Measurements from ENCODE around the gene SLC35B2.

Gene SLC35B2

DNA sequence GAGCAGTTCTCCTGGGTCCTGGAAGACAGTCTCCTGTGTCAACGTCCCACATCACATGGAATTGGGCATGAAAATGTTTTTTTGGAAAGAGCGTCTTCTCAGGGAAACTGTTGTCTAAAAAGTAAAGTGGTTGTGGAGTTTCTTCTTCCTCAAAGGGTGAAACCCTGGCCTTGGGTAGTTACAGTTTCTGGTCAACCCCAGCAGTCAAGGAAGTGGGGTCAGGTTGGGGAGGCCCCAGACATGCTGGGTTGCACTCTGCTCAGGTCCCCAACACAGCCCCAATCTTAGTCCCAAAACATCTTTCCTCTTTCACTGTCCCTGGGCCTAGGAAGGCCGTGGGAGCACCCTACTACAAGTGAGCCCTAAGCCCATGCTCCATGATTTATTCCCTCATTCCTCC is 9.0 kb upstream of the SLC35B2 start:
- DNase-seq = no peak

DNA sequence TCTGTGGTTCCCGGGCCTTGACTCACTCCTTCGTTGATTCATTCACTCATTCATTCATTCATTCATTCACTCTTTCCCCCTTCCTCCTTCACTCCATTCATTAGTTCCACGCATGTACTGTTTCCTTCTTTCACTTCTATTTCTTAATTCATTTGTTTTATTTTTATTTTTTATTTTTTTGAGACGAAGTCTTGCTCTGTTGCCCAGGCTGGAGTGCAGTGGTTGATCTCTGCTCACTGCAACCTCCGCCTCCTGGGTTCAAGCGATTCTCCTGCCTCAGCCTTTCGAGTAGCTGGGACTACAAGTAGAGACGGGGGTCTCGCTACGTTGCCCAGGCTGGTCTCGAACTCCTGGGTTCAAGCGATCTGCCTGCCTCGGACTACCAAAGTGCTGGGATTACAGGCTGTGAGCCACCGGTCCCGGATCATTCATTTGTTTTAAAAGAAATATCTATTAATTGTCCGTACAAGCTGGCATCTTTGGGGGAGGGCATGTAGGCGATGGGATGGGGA is 8.4 kb upstream of the SLC35B2 start:
- no peak for DNase-seq

DNA sequence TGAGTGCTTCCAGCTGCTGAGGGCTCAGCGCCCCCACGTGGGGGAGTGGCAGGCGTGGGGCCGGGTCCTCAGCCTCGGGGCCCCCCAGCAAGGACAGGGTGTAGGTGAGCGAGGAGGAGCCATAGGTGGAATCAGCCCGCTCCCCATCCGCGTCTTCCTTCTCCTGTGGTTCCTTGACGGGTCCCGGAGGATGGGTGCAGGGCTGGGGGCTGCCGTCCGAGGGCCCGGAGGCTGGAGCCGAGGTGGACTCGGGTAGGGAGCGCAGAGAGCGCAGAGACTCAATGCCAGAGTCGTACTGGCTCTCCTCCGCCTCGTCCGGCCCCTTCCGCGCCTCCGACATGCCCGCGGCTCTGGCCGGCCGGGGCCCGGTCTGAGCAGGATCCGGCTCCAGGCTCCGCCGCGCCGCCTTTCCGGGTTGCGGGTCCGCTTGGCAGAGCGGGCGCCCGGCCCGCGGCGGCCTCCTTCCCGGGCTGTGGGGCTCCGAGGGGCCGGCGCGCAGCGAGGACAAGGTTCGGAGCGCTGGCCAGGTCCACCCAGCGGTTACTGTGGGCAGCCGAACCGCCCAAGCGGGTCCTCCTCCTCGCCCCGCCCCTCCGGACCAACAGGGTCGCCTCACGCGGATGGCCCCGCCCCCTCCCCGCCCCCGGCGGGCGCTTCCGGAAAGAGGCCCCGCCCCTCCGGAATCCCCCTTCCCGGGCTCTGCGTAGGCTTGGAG is 7.8 kb upstream of the SLC35B2 start, which contains the start of gene NFKBIE:
NFKBIE (minus strand) TSS at position 545 of the 715 bp plus-strand sequence; CDS start at position 340, 205 bp downstream.
- peak; percentile 46 to 88 for DNase-seq

DNA sequence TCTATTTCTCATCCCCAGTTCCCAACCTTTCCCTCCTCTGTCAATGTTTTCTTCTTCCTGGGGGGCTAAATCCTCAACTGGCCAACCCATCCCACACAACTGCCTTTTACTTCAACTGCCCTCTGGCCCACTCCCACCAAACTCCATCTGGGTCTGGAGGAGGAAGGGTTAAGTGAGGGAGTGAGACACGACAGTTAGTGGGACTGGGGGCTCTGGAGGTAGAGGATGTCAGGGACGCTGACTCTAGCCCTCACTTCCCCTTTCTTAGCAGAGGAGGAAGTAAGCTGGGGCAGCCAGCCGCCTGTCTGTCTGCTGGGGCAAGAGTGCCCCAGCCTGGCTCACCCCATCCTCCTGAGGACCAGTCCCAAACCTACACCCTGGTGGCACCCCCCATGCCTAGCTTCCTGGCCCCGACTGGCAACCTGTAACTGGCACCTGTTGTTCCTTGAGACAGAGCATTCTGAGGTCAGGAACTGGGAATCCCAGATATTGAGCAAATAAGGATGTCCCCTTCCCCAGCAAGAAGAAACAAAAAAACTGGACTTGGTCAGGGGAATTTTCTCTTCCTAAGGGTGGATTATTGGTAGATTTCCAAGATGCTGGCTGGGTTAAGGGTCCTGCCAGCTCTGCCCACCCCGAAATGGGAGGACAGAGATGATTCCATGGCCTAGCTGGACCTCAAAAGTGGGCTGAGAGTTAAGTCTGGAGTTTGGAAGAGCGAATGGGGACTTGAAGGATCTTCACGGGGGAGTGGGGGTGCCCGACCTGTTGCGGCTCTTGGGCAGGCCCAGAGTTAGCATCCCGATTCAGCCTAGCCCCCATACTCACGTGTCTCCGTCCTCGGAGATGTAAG is 7.1 kb upstream of the SLC35B2 start:
- no peak for DNase-seq

DNA sequence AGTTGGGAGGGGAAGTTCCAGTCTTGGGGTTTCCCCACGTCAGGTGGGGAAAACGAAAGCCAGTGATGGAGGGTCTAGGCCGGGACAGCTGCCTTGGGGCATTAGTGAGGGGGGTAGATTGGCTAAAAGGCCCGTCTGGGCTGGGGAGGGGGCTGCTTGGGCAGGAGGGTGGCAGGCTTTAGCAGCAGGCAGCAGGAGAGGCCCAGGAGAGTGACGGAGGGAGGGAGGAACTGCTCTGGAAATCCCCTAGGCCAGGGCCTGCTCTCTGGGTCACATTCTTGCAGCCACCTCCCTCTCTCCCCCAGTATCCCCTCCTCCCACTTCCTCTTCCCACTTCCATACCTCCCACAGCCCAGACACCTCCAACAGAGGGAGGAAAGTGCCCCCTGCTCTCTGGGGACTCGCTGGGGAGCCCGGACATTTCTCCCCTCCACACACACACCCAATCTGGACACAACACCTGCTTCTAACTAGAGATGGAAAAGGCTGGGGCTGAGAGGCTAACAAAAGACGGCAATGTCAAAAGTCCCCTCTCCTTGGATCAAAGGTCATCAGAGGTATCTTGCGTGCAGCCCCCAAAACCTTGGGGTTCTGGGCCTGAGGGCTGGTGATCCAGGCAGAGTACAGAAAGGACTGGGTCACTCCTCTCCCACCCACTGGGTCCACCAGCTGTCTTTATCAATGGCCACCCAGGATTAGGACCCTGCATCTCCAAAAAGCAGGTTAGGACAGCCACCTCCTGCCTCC is 6.2 kb upstream of the SLC35B2 start:
- no peak for DNase-seq

DNA sequence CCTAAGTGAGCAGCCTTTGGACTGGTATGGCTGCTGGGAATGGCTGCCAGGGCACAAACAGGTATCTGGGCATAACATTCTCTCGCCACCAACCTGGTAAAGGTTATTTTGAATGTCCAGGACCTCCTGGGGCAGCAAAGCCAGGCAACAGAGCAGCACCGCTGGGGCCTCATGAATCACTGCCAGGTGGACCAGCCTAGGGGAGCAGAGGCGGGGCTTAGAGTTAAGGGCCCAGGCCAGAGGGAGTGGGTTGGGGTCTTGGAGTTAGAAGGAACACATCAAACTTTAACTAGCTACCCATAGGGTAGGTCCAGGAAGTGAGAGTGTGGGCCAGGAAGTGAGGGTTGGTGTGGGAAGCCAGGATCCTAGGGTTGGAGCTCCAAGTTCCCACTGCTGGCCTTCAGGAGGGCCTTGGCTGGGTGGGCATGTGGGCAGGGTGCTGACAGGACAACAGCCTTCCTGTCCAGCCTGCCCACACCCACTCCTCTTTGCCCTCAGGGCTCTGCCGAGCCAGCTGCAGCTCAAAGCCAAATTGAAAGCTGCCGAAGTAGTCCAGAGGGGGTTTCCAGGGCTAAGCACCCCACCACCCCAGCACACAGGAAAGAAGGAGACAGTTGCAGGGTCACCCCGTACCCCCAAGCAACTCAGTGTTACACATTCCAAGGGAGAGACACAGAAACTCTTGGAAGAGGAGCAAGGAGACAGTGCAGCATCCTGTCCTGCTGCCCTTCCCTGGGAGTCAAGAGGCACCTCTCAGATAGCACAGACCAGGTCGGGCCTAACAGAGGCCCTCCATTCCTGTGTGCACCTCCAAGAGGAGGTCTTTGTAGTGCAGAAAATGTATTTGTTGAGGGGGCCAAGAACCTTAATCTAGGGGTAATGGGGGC is 5.4 kb upstream of the SLC35B2 start:
- no peak for DNase-seq

DNA sequence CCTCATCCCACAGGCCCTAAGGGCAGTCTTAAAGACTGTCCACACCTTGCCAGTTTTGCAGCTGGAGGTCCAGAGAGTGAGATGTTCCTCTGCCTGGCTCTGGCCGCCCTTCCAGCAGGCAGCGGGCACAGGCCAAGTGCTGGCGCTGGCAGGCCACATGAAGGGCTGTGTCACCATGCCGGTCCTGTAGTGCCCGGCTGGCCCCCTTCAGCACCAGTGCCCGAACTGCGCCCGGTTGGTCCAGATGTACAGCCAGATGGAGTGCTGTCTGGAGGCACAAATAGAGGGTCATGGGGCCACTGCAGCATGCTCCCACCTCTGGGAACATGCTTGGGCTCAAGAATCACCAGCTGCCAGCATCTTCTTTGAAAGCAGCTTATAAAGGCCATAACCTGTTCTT is 4.3 kb upstream of the SLC35B2 start:
- DNase-seq = no peak

DNA sequence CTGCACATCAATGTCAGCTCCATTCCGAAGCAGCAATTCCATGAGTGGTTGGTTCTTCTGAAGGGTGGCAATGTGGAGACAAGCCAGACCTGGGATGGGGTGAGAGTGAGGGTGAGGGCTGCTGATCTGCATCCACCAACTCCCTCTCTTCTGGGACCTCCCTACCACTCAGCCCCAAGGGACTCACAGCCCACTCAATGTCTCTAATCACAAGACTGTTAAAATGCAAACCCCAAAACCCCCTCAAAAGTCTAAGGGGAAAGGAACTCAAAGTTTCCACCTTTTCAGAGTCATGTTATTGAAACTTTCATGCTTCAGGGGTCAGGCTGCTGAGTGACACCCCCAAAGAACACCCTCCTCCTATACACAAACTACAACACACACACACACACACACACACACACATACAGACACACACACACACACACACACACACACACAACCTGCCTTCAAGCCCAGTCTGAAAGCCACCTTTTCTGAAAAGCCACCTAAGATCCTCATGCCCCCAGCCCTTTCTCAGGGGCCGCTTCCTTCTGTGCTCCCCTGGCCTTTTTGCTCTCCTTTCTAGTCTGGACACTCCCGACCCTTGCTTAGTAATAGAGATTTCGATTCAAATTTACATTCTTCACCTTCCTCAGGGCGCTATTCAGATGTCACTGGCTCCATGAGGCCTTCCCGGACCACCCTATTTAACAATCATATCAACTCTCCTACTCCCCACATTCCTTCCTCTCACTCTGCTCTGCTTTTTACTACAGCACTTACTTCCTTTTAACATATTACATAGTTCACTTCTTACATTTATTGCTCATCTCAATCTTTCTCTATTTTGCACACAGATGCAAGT is 3.3 kb upstream of the SLC35B2 start:
- no peak for DNase-seq

DNA sequence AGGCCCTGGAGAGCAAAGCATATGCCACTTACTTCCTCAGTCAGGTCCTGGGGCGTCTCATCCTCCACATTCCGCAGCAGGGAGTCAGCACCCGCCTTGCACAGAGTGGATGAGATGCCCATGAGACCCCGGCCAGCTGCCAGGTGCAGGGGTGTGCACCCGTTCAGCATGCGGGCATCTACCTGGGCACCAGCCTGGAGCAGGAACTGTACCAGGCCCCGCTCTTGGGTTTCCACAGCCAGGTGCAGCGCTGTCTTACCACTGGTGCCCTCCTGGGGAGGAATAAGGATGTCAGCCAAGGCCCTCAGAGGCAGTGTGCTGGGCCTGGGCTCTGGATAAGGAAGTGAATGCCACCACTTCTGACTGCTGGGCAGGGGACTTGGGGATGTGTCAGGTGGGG is 2.7 kb upstream of the SLC35B2 start:
- DNase-seq = no peak

DNA sequence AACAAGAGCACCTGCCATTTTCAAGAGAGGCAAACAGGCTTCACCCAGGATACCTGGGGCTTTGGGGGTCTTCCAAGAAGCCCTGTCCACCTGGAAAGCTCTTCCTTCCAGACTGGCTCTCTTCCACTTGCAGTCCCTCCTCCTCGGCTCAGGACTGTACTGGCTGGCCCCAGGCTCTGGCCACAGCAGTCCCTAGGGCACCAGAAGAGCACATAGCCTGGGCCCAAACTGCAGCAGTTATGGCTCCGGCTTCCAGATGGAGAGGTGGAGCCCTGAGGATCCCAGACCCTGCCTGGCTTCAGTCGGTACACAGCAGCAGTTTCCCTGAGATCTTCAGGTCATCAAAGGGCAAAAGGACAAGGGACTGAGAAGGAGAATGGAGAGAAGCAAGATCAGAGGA is 1.6 kb upstream of the SLC35B2 start:
- no peak for DNase-seq

DNA sequence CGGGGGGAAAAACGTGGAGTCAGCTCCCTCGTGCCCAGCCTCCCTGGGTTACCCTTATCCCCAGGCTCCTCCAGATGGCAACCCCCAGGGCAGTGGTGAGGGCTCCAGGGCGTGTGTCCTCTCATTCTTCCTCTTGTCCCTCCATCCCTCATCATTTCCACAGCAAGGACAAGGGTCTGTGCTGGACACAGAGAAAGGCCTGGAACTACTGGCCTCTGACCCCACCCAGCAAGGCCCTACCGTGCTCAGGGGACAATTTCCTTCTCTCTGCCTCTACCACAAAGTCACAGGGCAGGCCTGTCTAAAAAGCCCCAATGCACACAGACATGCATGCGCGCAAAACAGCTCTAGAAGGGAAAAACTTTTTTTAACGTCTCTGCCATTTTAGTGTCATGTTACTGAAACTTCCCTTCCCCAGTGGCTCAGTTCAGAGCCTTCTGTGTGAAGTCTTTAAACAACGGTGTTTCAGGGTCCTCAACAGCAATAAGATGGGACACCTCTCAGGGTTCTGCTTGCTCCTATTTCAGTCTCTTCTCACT is 1.1 kb upstream of the SLC35B2 start:
- no peak for DNase-seq

DNA sequence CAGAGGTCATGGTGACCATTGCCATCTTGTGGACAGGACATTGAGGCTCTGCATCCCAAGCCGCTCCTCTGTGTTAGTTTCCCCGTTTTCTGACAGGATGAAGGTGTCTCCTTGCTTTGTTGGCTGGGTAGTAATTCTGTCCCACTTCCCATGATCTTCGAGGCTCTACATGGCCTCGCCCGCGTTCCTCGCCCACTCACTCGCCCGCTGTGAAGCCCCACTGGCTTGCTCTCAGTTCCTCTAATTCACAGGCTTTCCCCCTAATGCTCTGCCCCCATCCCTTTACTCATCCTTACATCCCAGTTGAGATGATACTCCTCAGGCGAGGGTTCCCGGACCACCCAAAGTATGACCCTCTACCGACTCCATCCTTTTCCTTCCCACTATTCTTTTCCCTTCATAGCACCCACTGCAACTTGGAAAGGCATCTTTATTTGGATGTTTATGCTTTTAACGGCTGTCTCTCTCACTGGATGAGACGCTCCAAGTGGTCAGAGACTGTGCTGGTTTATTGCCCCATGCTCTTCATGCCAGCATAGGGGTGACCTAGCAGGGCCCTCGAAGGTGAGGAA is 511 bp upstream of the SLC35B2 start:
- no peak for DNase-seq

DNA sequence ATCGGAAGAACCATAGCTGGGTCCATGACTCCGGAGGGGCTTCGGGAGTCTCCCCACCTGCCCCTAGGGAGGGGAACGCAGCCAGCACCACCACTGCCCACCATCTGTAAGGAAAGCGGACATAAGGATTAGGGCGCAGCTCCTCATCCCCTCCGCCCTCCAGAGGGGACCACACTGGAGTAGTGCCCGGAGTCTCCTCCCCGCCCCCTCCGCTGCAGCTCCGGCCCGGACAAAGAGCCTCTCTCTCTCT is 628 bp downstream of the SLC35B2 start:
- no peak for DNase-seq

DNA sequence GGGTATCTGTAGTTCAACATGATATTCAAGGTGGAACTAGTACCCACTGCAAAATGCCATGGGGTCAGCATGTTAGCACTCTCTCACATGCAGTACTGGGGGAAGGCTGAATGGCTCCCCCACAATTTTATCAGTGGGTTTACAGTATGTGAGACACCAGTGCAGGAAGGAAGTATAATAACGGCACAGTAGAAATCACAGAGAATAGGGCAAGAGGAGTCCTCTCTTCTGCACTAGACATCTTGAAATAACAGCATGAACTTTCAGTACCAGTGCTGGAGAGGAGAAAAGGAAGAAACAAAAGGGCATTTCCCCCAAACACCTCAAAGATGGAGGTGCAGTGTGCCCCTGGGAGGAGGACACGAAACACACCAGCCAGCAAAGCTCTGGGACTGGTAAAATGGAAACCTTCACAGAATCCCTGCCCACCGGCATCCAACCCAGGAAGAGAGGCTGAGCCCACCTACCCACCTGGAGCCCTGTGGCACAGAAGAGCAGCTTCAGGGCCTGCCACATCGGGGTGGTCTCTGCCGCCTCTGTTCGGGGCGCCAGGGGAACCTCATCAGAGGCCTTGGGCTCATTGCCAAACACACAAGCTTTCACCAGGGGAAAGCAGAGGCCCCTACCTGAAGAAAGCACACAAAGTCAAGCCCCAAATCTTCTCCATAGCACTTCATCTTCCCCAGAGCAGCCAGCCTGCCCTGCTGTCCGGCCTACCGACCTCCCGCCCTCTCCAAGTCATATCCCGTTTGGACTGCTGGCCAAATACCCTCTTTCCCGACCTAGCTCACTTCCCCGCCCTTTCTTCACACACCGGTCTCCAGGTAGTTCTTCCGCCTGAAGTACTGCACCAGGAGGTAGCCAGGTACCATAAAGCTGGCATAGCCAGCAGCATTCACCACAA is 1.2 kb downstream of the SLC35B2 start:
- DNase-seq = peak in 1 of 2 experiments; percentile 22

DNA sequence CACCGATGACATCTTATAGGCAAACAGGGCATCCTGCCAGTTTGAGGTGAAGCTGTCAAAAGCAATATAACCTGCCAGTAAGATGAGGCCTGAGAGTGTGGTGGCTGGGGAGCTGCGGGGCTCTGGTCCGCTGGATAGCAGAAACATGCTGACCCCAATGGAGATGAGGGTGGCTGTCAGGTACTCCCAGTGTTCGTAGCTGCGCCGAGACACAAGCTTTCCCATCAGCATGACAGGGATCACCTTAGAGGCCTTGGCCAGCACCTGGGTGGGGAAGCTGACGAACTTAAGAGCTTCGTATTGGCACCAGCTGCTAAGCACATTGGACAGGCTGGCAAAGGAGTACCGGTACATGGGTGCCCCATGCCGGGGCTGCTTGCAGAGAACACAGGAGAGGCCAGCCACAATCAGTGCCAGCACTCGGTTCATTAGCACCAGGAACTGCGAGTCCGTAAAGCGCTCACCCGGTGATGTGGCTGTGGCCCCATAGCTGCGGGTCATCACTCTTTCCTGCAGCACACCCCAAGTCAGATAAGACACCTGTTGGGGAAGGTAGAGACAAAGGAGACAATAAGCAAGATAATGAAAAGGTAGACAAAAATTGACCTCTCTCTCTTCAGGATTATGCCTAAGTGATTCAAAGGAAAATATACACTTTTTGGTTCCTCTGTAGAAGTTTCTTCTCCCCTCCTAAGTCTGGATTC is 2.1 kb downstream of the SLC35B2 start:
- no peak for DNase-seq

DNA sequence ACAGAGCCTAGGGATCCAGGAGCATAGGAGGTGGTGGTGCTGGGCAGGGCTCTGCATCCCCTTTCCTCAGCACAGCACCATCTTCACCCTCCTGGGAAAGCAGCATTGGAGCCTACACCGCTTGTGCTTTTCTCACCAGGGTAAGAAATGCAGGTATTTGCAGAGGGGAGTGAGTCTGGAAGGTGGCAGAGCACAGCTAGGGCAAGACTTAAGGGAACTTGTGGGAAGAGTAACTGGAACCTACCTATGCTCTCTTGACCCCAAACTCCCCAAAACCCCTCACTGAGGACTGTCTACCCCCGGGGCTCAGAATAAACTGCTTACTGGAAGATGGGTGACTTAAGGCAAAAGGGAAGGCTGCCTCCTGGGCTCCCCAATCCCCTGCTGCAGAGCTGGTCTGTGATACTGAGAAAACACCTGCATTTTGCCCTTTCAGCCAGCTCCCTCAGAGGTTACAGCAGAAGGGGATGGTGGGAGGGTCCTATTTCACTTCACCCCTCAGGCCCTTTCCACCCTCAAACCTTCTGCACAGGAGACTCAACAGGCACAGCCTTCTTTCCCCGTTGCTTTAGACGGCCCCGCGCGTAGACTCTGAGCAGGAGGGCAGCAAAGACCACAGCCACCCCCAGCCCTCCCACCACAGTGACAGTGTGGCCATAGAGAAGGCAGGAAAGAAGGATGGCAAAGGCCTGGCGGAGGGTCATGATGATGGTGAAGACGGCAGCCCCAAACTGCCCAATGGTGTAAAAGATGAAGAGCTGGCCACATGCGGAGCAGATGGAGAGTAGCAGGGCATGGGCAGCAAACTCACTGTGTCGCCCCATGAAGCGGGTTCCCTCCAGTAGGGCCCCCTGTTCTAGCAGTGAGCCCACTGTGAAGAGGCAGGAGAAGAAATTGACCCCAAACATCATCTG is 2.9 kb downstream of the SLC35B2 start:
- DNase-seq = no peak

DNA sequence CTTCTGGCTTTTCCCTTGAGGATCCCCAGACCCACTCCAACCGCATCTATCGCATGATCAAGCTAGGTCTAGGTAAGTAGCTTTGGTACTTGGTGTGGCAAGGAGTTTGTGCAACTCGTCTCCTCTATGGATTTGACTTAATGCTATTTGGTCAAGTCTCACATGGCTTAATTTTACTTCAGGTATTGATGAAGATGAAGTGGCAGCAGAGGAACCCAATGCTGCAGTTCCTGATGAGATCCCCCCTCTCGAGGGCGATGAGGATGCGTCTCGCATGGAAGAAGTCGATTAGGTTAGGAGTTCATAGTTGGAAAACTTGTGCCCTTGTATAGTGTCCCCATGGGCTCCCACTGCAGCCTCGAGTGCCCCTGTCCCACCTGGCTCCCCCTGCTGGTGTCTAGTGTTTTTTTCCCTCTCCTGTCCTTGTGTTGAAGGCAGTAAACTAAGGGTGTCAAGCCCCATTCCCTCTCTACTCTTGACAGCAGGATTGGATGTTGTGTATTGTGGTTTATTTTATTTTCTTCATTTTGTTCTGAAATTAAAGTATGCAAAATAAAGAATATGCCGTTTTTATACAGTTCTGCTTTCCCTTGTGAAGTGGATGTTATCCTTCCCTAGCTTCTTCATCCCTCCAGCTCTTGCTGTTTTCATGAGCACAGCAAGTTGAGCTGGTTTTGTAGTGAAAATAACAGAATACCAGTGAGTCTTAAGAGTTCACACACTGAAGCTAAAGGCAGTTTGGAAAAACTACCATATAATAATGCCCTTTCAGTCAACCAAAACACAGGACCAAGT is 3.8 kb downstream of the SLC35B2 start:
- peak; percentile 22 to 28 for DNase-seq

Data from NCI-H446 (cell line).